Measurements from ENCODE around the gene FKBP3. TPM values are rescaled to one million over a fixed set of nuclear protein-coding genes. Genes with fewer than 3 reads are reported as not detected.

FKBP3 gene
- total RNA-seq = 41.3 and 56.7 TPM in 2 replicates

GRCh38 chr14:45134051-45134958, at the start of gene FKBP3:
Gene FKBP3 (minus strand): TSS chr14:45134481. CDS start chr14:45134456, 25 bp downstream.

GRCh38 chr14:45135659-45136395, 1.5 kb upstream of the FKBP3 start, which contains the start of gene FANCM:
Gene FANCM (plus strand): TSS chr14:45135930. CDS start chr14:45136032, 102 bp downstream.

GRCh38 chr14:45083976-45084722, 50.1 kb downstream of the FKBP3 start, which contains the start of gene PRPF39:
Gene PRPF39 (plus strand): TSS chr14:45084116. CDS start chr14:45095240, 11,124 bp downstream.

Other genes with a start within 250 kb of the FKBP3 start
- 1.9 and 3.7 TPM in 2 replicates for gene KLHL28, start 172.5 kb downstream of the FKBP3 start, total RNA-seq
- 4.4 and 5.8 TPM in 2 replicates for gene TOGARAM1, start 172.3 kb downstream of the FKBP3 start, total RNA-seq
- gene PRPF39, start 50.4 kb downstream of the FKBP3 start, total RNA-seq = 14.3 and 15.3 TPM in 2 replicates
- gene FANCM, start 1.4 kb upstream of the FKBP3 start, total RNA-seq = 4.2 and 6.6 TPM in 2 replicates
- 23.5 and 29.4 TPM in 2 replicates for gene MIS18BP1, start 118.7 kb upstream of the FKBP3 start, total RNA-seq